B cell (primary cell): ENCODE data around the gene CACNA2D4. TPM values are rescaled to one million over a fixed set of nuclear protein-coding genes. Genes with fewer than 3 reads are reported as not detected.

Experiments used
- ATAC-seq: fragments of 200-7000 bp; cut with Tn5 transposase; one replicate; pipeline ENCODE4 v1.10.0; 2021; ENCODE audit warnings: low read depth, mild to moderate bottlenecking, moderate number of reproducible peaks, moderate library complexity
- CTCF ChIA-PET: fragments of 350-600 bp; sonication (Branson Sonifier 250); formaldehyde crosslinking; loops from one replicate; lab custom pipeline; 2021; ENCODE audit warnings: antibody characterized with exemption, inconsistent platforms; lab: Charles Lee
- POLR2A ChIA-PET: fragments of 350-600 bp; sonication (Branson Sonifier 250); formaldehyde crosslinking; loops from one replicate; lab custom pipeline; 2021; ENCODE audit warnings: antibody characterized with exemption; lab: Charles Lee
- DNase-seq: peaks from one replicate; pipeline ENCODE4 v3.0.0; 2013
- H2AFZ ChIP-seq: 2 replicates; pipeline ENCODE4 v1.6.1; 2012; ENCODE audit warnings: mild to moderate bottlenecking, low read depth, low read length; ENCODE audit not compliant: insufficient read depth, poor library complexity, severe bottlenecking
- H3K27ac ChIP-seq, 2 donors: 1 replicate in 1 of 2; 2 replicates in 1 of 2; pipeline ENCODE4 v1.5.1; 2012 to 2013; ENCODE audit warnings: low read length in 2 of 2, mild to moderate bottlenecking in 2 of 2, moderate library complexity in 1 of 2
- H3K27me3 ChIP-seq, 4 experiments: fragments of 200-600 bp in 1 of 4; sonication (generic) in 1 of 4; replicated peaks in 1 of 4; 1 replicate in 2 of 4; 2 replicates in 2 of 4; pipeline versions ENCODE4 v1.6.1 to v1.7.0; 2013 to 2016; ENCODE audit warnings: low read length in 3 of 4, mild to moderate bottlenecking in 2 of 4, mixed read lengths in 1 of 4, moderate library complexity in 1 of 4; ENCODE audit not compliant: insufficient read depth in 4 of 4, control insufficient read depth in 3 of 4; ENCODE audit errors: control extremely low read depth in 1 of 4
- H3K36me3 ChIP-seq, 2 experiments: replicated peaks in 1 of 2; 1 replicate in 1 of 2; 2 replicates in 1 of 2; pipeline versions ENCODE4 v1.6.1 to v1.7.1; 2013; ENCODE audit warnings: low read length in 1 of 2; ENCODE audit not compliant: insufficient read depth in 2 of 2, control insufficient read depth in 1 of 2; ENCODE audit errors: control extremely low read depth in 1 of 2, extremely low read depth in 1 of 2
- H3K4me1 ChIP-seq, 2 donors: fragments of 200-600 bp in 1 of 2; sonication (generic) in 1 of 2; 1 replicate in 1 of 2; 2 replicates in 1 of 2; pipeline versions ENCODE4 v1.5.1 to v1.6.1; 2013 to 2017; ENCODE audit warnings: low read length in 2 of 2; ENCODE audit not compliant: control insufficient read depth in 2 of 2, insufficient read depth in 2 of 2
- H3K4me2 ChIP-seq: replicated peaks from 2 replicates; pipeline ENCODE3; 2012; ENCODE audit warnings: mild to moderate bottlenecking, low read depth, low read length; ENCODE audit not compliant: poor library complexity, severe bottlenecking
- H3K4me3 ChIP-seq, 5 experiments: fragments of 200-600 bp in 1 of 5; sonication (generic) in 1 of 5; 1 replicate in 3 of 5; 2 replicates in 2 of 5; pipeline versions ENCODE4 v1.5.1 to v1.7.0; 2011 to 2016; ENCODE audit warnings: low read length in 4 of 5, mild to moderate bottlenecking in 4 of 5, low read depth in 2 of 5, control low read depth in 1 of 5, moderate library complexity in 1 of 5; ENCODE audit not compliant: insufficient read depth in 1 of 5; ENCODE audit errors: control extremely low read depth in 1 of 5, extremely low read depth in 1 of 5
- H3K79me2 ChIP-seq: fragments of 200-600 bp; sonication (generic); one replicate; pipeline ENCODE4 v1.6.0; 2016; ENCODE audit warnings: low read length; ENCODE audit not compliant: control insufficient read depth, insufficient read depth
- H3K9ac ChIP-seq: fragments of 200-600 bp; sonication (generic); 2 replicates; pipeline ENCODE4 v1.6.1; 2017; ENCODE audit warnings: mild to moderate bottlenecking, low read length, moderate library complexity
- H3K9me3 ChIP-seq, 3 donors: one replicate each; pipeline versions ENCODE4 v1.6.1 to v1.7.1; 2013; ENCODE audit warnings: low read length in 2 of 3; ENCODE audit not compliant: control insufficient read depth in 2 of 3, insufficient read depth in 1 of 3; ENCODE audit errors: control extremely low read depth in 1 of 3
- H4K20me1 ChIP-seq: 2 replicates; pipeline ENCODE4 v1.6.0; 2012; ENCODE audit warnings: mild to moderate bottlenecking, low read length; ENCODE audit not compliant: insufficient read depth, control insufficient read depth, poor library complexity, severe bottlenecking
- H3K27ac Mint-ChIP-seq: one replicate; pipeline ENCODE4 v1.8.0; 2021; ENCODE audit warnings: mixed read lengths
- H3K27me3 Mint-ChIP-seq: one replicate; pipeline ENCODE4 v1.8.0; 2021; ENCODE audit warnings: mixed read lengths
- H3K4me1 Mint-ChIP-seq: one replicate; pipeline ENCODE4 v1.8.0; 2021; ENCODE audit warnings: mixed read lengths
- H3K4me3 Mint-ChIP-seq: one replicate; pipeline ENCODE4 v1.8.0; 2021; ENCODE audit warnings: mixed read lengths
- H3K9me3 Mint-ChIP-seq: one replicate; pipeline ENCODE4 v1.8.0; 2022; ENCODE audit warnings: mixed read lengths; ENCODE audit not compliant: insufficient read depth
- CTCF ChIP-seq: fragments of 200-600 bp; IDR thresholded peaks from one replicate; pipeline ENCODE4 v1.8.0; 2022; ENCODE audit warnings: antibody characterized with exemption, mild to moderate bottlenecking
- EZH2 ChIP-seq: IDR thresholded peaks from 2 replicates; pipeline ENCODE4 v1.6.1; 2012; ENCODE audit warnings: borderline replicate concordance, low read depth, mild to moderate bottlenecking, moderate library complexity, low read length; ENCODE audit not compliant: insufficient read depth, poor library complexity, severe bottlenecking
- WGBS: methylation state at CpG from one replicate; pipeline ENCODE4 v1.1.5; 2013; ENCODE audit warnings: missing lambda C conversion rate; ENCODE audit not compliant: insufficient coverage; 5-methylcytosine and 5-hydroxymethylcytosine counted together
- intact Hi-C: fragments of 100-400 bp; cut with micrococcal nuclease; formaldehyde crosslinking; loops from one replicate; pipeline ENCODE4 v1.10.0; 2022
- polyA plus RNA-seq: library from polyadenylated mRNA; depleted of rRNA; stranded (reverse); fragments of >200 nt; gene quantifications from 2 replicates; pipeline ENCODE4 v1.2.3, GENCODE V29; 2012
- total RNA-seq, 2 donors: library from RNA; stranded (reverse); fragments of 120-200 nt in 1 of 2; gene quantifications; 1 replicate in 1 of 2; 2 replicates in 1 of 2; pipeline versions ENCODE4 v1.2.3 to v1.2.4, GENCODE V29; 2013 to 2022

The CACNA2D4 gene
- total and polyA plus RNA-seq, 2 donors (not counting 1 experiment from before 2014, with no cell fraction given) = 6.0 to 7.4 TPM

GRCh38 chr12:1795221-1795784 is 123.1 kb downstream of the CACNA2D4 start:
- DNase-seq (peak; percentile 36), ATAC-seq (no peak)
- peak overlapping the region; percentile 98 for H3K4me3 Mint-ChIP-seq
- H3K4me2 ChIP-seq = peak overlapping the region; percentile 94
- peaks cover 10 to 33% of the 10 kb centered on the region in 2 donors for H3K4me1 ChIP-seq
- H4K20me1 ChIP-seq = no peaks in the 10 kb centered on the region
- peak overlapping the region; percentile 81 for H3K27ac Mint-ChIP-seq
- CTCF ChIA-PET = interaction anchor here (0.6 to 15.6 kb wide), 10 partner anchors 104 to 410 kb away, joined by 3 to 620 read pairs (median 4); partner anchors contain the start of gene CACNA2D4
- H3K27ac ChIP-seq = no peak overlapping the region
- TF ChIP-seq CTCF (no peak), EZH2 (no peak)
- H3K27me3 ChIP-seq = no peaks in the 10 kb centered on the region
- POLR2A ChIA-PET = interaction anchor here (0.7 to 1.7 kb wide), 3 partner anchors 129 to 145 kb away, joined by 3 to 17 read pairs (median 6); no protein-coding TSS in a partner anchor
- WGBS = 94% methylated on average over 14 of the region's 19 CpGs
- H3K4me1 Mint-ChIP-seq = peaks cover 28% of the 10 kb centered on the region
- H3K36me3 ChIP-seq = no peaks in the 10 kb centered on the region
- no peaks in the 10 kb centered on the region for H3K27me3 Mint-ChIP-seq
- intact Hi-C loops = no loop called here
- no peaks in the 10 kb centered on the region for H3K9me3 Mint-ChIP-seq
- no peak overlapping the region for H3K4me3 ChIP-seq
- H3K9ac ChIP-seq = no peak overlapping the region
- no peaks in the 10 kb centered on the region for H3K9me3 ChIP-seq
- peak overlapping the region; percentile 88 for H2AFZ ChIP-seq
- H3K79me2 ChIP-seq = no peaks in the 10 kb centered on the region

- Histone ChIP-seq H3K27me3 (no peaks in the 10 kb centered on the region), H2AFZ (no peak overlapping the region), H3K4me2 (no peak overlapping the region), H3K27ac (no peak overlapping the region), H3K79me2 (no peaks in the 10 kb centered on the region), H3K9me3 (no peaks in the 10 kb centered on the region), H3K9ac (no peak overlapping the region), H3K4me3 (no peak overlapping the region), H3K4me1 (peaks cover 10 to 29% of the 10 kb centered on the region in 2 donors), H3K36me3 (no peaks in the 10 kb centered on the region), H4K20me1 (no peaks in the 10 kb centered on the region)
- CTCF ChIA-PET = interaction anchor here (1.3 to 15.6 kb wide), 7 partner anchors 103 to 160 kb away, joined by 3 to 620 read pairs (median 10); no protein-coding TSS in a partner anchor
- Mint-ChIP-seq H3K4me3 (peak overlapping the region; percentile 26), H3K27me3 (no peaks in the 10 kb centered on the region), H3K9me3 (no peaks in the 10 kb centered on the region), H3K4me1 (peaks cover 21% of the 10 kb centered on the region), H3K27ac (no peak overlapping the region)
- TF ChIP-seq EZH2 (no peak), CTCF (no peak)
- 96% methylated on average over 12 of the region's 15 CpGs for WGBS
- ATAC-seq (no peak), DNase-seq (no peak)
- intact Hi-C loops = no loop called here
- POLR2A ChIA-PET = interaction anchor here (0.7 kb wide), 1 partner anchor 142 kb away, joined by 3 read pairs; no protein-coding TSS in a partner anchor
These were observed 123.9 kb downstream of the CACNA2D4 start for GRCh38 chr12:1794440-1795090.
